Stomach (tissue), 4 donors: ENCODE measurements around the gene MILR1.

Experiments used
- POLR2AphosphoS5 ChIP-seq, 3 donors: sonication (generic); formaldehyde crosslinking; IDR thresholded peaks; one replicate each; pipeline ENCODE4 v1.6.1; 2016; ENCODE audit warnings: antibody characterized with exemption in 3 of 3
- TF ChIP-seq, protein P1 (sequence below), 7 experiments: fragments of 450-650 bp in 4 of 7; fragments of 200-600 bp in 3 of 7; sonication (generic) in 3 of 7; IDR thresholded peaks; one replicate each; pipeline ENCODE4 v1.5.1; 2016 to 2019; ENCODE audit warnings: antibody characterized with exemption in 7 of 7, control low read depth in 2 of 7, mild to moderate bottlenecking in 1 of 7

DNA sequence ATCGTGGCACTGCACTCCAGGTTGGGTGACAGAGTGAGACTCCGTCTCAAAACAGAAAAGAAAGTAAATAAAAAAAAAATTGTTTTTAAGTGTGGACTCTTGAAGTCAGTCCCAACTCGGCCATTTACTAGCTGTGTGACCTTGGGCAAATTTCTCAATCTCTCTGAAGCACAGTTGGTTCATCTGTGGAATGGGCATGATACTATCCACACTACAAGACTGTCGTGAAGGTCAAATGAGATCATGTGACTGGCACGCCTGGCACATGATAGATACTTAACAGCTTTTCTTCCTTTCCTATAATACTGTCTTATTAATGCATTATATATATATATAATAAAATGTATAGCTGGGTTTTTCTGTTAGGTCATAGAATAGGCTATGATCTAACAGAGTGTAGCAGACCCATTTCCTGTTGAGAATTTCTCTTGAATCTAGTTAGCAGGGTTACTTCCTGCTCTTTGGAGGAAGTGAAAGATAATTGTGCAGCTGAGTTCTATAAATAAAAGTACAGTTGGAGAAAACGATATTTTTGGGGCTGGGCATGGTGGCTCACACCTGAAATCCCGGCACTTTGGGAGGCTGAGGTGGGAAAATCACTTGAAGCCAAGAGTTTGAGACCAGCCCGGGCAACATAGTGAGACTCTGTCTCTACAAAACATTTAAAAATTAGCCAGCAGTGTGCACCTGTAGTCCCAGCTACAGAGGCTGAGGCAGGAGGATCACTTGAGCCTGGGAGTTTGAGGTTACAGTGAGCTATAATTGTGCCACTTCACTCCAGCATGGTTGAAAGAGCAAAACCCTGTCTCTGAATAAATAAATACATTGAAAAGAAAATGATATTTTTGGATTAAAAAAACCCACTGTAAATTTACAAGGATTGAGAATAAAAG, 7.3 kb downstream of the MILR1 start:
- TF ChIP-seq POLR2AphosphoS5 (IDR thresholded peaks at IDR 0.05): no peak
- TF ChIP-seq, protein P1, sequence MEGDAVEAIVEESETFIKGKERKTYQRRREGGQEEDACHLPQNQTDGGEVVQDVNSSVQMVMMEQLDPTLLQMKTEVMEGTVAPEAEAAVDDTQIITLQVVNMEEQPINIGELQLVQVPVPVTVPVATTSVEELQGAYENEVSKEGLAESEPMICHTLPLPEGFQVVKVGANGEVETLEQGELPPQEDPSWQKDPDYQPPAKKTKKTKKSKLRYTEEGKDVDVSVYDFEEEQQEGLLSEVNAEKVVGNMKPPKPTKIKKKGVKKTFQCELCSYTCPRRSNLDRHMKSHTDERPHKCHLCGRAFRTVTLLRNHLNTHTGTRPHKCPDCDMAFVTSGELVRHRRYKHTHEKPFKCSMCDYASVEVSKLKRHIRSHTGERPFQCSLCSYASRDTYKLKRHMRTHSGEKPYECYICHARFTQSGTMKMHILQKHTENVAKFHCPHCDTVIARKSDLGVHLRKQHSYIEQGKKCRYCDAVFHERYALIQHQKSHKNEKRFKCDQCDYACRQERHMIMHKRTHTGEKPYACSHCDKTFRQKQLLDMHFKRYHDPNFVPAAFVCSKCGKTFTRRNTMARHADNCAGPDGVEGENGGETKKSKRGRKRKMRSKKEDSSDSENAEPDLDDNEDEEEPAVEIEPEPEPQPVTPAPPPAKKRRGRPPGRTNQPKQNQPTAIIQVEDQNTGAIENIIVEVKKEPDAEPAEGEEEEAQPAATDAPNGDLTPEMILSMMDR (IDR thresholded peaks at IDR 0.05): no peak
